Neural crest cell (in vitro differentiated cells): ENCODE measurements around the gene CAST. TPM values are rescaled to one million over a fixed set of nuclear protein-coding genes. Genes with fewer than 3 reads are reported as not detected.

Source experiments
- DNase-seq: peaks from one replicate; pipeline ENCODE4 v3.0.0; 2021; ENCODE audit warnings: low read depth, mixed read lengths, low spot score
- H3K27ac Mint-ChIP-seq: one replicate; pipeline ENCODE4 v1.8.0; 2021; ENCODE audit warnings: mild to moderate bottlenecking, mixed read lengths; ENCODE audit not compliant: unreplicated experiment
- H3K27me3 Mint-ChIP-seq: 2 replicates; pipeline ENCODE4 v1.8.0; 2021; ENCODE audit warnings: low read depth, mild to moderate bottlenecking, mixed read lengths
- H3K36me3 Mint-ChIP-seq: 2 replicates; pipeline ENCODE4 v1.8.0; 2021; ENCODE audit warnings: low read depth, mild to moderate bottlenecking, mixed read lengths
- H3K4me1 Mint-ChIP-seq: 2 replicates; pipeline ENCODE4 v1.8.0; 2021; ENCODE audit warnings: mixed read lengths
- H3K4me3 Mint-ChIP-seq: one replicate; pipeline ENCODE4 v1.8.0; 2021; ENCODE audit warnings: mild to moderate bottlenecking, mixed read lengths
- H3K9me3 Mint-ChIP-seq: 2 replicates; pipeline ENCODE4 v1.8.0; 2021; ENCODE audit warnings: mixed read lengths
- total RNA-seq: library from RNA; stranded (reverse); gene quantifications from 2 replicates; pipeline ENCODE4 v1.2.1, GENCODE V29; 2021
- TF ChIP-seq, protein P1 (sequence below): fragments of 200-600 bp; sonication (generic); conservative IDR thresholded peaks from 2 replicates; pipeline ENCODE4 v1.5.0; 2021; ENCODE audit warnings: antibody characterized with exemption, mild to moderate bottlenecking

The CAST gene
- total RNA-seq, 1 donor from 2014 or later = 50.7 TPM

DNA sequence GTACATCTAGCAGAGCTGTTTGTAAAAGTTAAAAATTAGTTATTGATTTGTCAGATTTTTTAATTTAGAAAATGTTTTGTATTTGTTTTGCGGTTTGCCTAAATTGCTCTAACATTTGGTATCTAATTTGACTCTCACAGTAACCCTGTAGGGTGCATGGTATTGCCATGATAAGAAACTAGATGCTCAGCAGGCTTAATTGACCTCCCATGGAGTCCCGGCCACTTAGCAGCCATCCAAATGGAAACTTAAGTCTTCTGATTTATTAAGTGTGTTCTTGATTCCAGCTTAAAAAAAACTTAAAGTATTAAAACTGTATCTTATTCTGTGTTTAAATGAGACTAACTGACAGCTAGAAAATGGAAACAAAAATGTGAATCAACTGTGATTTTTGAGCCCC lies 54.5 kb downstream of the CAST start:
- H3K36me3 Mint-ChIP-seq = no peaks in the 10 kb centered on the region
- no peak overlapping the region for H3K27ac Mint-ChIP-seq
- TF ChIP-seq, protein P1, sequence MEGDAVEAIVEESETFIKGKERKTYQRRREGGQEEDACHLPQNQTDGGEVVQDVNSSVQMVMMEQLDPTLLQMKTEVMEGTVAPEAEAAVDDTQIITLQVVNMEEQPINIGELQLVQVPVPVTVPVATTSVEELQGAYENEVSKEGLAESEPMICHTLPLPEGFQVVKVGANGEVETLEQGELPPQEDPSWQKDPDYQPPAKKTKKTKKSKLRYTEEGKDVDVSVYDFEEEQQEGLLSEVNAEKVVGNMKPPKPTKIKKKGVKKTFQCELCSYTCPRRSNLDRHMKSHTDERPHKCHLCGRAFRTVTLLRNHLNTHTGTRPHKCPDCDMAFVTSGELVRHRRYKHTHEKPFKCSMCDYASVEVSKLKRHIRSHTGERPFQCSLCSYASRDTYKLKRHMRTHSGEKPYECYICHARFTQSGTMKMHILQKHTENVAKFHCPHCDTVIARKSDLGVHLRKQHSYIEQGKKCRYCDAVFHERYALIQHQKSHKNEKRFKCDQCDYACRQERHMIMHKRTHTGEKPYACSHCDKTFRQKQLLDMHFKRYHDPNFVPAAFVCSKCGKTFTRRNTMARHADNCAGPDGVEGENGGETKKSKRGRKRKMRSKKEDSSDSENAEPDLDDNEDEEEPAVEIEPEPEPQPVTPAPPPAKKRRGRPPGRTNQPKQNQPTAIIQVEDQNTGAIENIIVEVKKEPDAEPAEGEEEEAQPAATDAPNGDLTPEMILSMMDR = no peak
- H3K4me1 Mint-ChIP-seq = peaks cover 12% of the 10 kb centered on the region
- DNase-seq = no peak
- no peaks in the 10 kb centered on the region for H3K27me3 Mint-ChIP-seq
- no peaks in the 10 kb centered on the region for H3K9me3 Mint-ChIP-seq
- no peak overlapping the region for H3K4me3 Mint-ChIP-seq

DNA sequence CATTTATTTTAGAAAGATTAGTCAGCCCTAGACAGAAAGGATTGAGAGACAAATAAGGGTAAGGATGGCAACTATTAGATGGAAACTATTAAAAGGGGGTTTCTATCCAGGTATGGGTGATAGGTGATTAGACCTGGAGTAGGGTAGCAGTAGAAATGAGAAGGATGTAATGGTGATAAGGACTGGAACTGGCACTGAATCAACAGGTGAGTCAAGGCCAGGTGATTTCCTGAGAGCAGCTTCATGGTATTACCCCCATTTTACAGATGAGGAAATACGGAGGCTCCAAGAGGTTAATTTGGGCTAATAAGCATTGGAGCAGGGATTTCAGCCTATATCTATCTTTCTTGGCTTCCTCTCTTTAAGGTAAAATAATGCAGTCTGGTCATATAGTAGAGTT lies 55.7 kb downstream of the CAST start:
- no peaks in the 10 kb centered on the region for H3K36me3 Mint-ChIP-seq
- no peak for DNase-seq
- H3K27me3 Mint-ChIP-seq = no peaks in the 10 kb centered on the region
- peaks cover 9% of the 10 kb centered on the region for H3K4me1 Mint-ChIP-seq
- no peak overlapping the region for H3K27ac Mint-ChIP-seq
- no peak overlapping the region for H3K4me3 Mint-ChIP-seq
- TF ChIP-seq, protein P1 = no peak
- H3K9me3 Mint-ChIP-seq = no peaks in the 10 kb centered on the region

DNA sequence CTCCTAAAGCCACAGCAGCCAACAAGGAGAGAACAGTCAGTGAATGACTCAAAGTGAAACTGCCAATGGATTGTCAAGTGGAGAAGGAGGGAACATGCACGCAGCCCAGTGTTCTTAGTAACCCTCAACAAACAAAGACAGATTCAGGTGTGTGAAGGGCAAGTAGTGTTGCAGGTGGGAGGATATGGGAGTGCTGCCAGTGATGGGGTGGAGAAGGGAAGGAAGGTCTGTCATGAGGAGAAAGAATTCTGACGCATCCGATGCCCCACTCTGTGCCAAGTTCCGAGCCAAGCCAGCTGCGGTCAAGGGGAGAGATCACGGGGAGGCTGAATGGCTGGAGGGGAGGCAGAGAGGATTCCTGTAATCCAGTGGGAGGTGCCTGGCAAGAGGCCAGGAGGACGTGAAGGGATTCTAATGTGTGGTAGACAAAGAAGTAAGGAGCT lies 56.5 kb downstream of the CAST start:
- Mint-ChIP-seq H3K4me3 (no peak overlapping the region), H3K4me1 (peaks cover 9% of the 10 kb centered on the region), H3K27me3 (no peaks in the 10 kb centered on the region), H3K9me3 (no peaks in the 10 kb centered on the region), H3K36me3 (no peaks in the 10 kb centered on the region), H3K27ac (no peak overlapping the region)
- no peak for DNase-seq
- TF ChIP-seq, protein P1 = no peak

DNA sequence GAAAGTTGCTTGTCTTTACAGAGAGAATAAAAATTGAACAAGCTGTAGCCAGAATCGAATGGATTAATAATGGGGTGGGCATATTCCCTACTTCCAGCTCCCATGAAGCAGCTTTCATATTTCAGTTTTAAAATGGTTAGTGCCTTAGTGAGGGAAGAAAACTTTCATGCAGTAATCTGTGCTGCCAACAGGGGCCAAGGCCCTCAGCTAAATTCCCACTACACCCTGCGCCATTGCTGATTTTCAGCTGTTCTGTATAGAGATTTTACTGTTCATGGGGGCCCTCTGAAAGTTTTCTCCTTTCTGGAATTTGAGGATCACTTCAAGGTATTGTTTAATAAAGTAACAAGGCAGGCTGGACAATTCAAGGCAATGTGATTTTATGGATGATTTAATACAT lies 58.2 kb downstream of the CAST start:
- Mint-ChIP-seq H3K27me3 (no peaks in the 10 kb centered on the region), H3K36me3 (no peaks in the 10 kb centered on the region), H3K9me3 (no peaks in the 10 kb centered on the region), H3K27ac (no peak overlapping the region), H3K4me1 (no peaks in the 10 kb centered on the region), H3K4me3 (no peak overlapping the region)
- no peak for DNase-seq
- TF ChIP-seq, protein P1 = peak; percentile 41

DNA sequence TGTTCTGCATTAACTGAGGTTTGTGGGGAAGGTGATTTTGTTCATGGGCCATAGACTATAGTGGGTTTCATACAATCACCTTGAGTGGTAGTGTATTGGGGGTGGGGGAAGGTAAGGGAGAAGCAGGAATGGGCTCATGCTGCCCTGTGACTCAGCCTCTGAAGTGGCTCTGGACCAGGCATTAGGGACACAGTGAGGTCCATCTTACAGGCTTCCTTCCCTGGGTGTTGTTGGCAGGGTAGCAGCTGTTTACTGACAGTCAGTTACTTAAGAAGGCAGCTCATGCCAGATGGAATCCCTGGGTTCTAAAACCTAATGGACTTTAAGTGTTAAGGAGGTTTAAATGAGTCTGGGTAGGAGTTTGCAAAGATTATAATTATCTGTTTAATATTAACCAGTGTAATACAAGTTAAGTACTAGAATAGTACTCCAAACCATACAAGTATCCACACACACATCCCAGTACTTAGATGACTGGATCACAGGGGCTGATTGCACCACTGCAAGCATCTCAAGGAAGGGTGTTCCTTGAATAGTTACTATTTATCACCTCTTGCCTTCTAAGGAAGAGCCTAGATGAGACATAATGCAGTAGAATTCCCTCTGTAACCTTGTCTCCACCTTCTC lies 59.3 kb downstream of the CAST start:
- Mint-ChIP-seq H3K36me3 (no peaks in the 10 kb centered on the region), H3K4me1 (no peaks in the 10 kb centered on the region), H3K27me3 (no peaks in the 10 kb centered on the region), H3K4me3 (no peak overlapping the region), H3K9me3 (no peaks in the 10 kb centered on the region), H3K27ac (no peak overlapping the region)
- TF ChIP-seq, protein P1 = no peak
- no peak for DNase-seq
